ENCODE measurements around the gene CAMK2D. TPM values are rescaled to one million over a fixed set of nuclear protein-coding genes. Genes with fewer than 3 reads are reported as not detected.

The CAMK2D gene
- polyA plus RNA-seq, 2 of the 4 experiments (the other 2 are of a cell fraction), result 19.1 to 59.9 TPM

GRCh38 chr4:113503691-113504090 is 257.8 kb downstream of the CAMK2D start (continued):
- TF ChIP-seq FOSB (CRISPR knock-in tag; IDR thresholded peaks at IDR 0.05) (no peak), SMC3 (IDR thresholded peaks at IDR 0.05) (no peak), ZSCAN20 (CRISPR knock-in tag; IDR thresholded peaks at IDR 0.05) (no peak), ZC3H11A (IDR thresholded peaks at IDR 0.05) (no peak), ATOH8 (CRISPR knock-in tag; IDR thresholded peaks at IDR 0.05; ENCODE audit: low read depth) (no peak), POLR2A (IDR thresholded peaks at IDR 0.05; ENCODE audit: low read length) (no peak), JUN (IDR thresholded peaks at IDR 0.05) (no peak), EP300 (IDR thresholded peaks at IDR 0.05) (no peak), BHLHE40 (IDR thresholded peaks at IDR 0.05; ENCODE audit: low read depth, low read length) (no peak), RFX5 (IDR thresholded peaks at IDR 0.05) (no peak), CTCF (IDR thresholded peaks at IDR 0.05) (no peak), NR3C1 (IDR thresholded peaks at IDR 0.05) (no peak)

- no peak overlapping the region for H3K4me3 ChIP-seq
- DNase-seq (ENCODE audit: low read depth in 1 of 2, low spot score in 1 of 2) (no peak), ATAC-seq (no peak), FAIRE-seq (no peak)
- ChIA-PET CTCF (no interaction called here), POLR2A (no interaction called here)
- 96% methylated on average over 3 of the region's 3 CpGs for WGBS (ENCODE audit: missing lambda C conversion rate)
- H3K4me2 ChIP-seq, result no peak overlapping the region
- no peaks in the 10 kb centered on the region for H3K4me1 ChIP-seq
- no peak overlapping the region for H3K27ac ChIP-seq
- TF ChIP-seq POLR2A (IDR thresholded peaks at IDR 0.05; ENCODE audit: low read length) (no peak), KDM5A (IDR thresholded peaks at IDR 0.05) (no peak), REST (IDR thresholded peaks at IDR 0.05) (no peak), HEYL (CRISPR knock-in tag; IDR thresholded peaks at IDR 0.05) (no peak), NR3C1 (IDR thresholded peaks at IDR 0.05) (no peak), FOSB (CRISPR knock-in tag; IDR thresholded peaks at IDR 0.05) (no peak), MAX (IDR thresholded peaks at IDR 0.05) (no peak), HOXA7 (CRISPR knock-in tag; IDR thresholded peaks at IDR 0.05) (no peak), HOXB5 (CRISPR knock-in tag; IDR thresholded peaks at IDR 0.05) (no peak), EP300 (IDR thresholded peaks at IDR 0.05) (no peak), HOXB13 (CRISPR knock-in tag; IDR thresholded peaks at IDR 0.05; ENCODE audit: low read depth) (no peak), PBX3 (IDR thresholded peaks at IDR 0.05) (no peak)
- H3K9me3 ChIP-seq, result no peaks in the 10 kb centered on the region
These were observed 258.6 kb downstream of the CAMK2D start for GRCh38 chr4:113502906-113503305.

Data from A549 (cell line).